ENCODE measurements around the gene ELK3. TPM values are rescaled to one million over a fixed set of nuclear protein-coding genes. Genes with fewer than 3 reads are reported as not detected.

The ELK3 gene
- total and polyA plus RNA-seq, 2 experiments from 2014 or later: 5.5 to 8.3 TPM

DNA sequence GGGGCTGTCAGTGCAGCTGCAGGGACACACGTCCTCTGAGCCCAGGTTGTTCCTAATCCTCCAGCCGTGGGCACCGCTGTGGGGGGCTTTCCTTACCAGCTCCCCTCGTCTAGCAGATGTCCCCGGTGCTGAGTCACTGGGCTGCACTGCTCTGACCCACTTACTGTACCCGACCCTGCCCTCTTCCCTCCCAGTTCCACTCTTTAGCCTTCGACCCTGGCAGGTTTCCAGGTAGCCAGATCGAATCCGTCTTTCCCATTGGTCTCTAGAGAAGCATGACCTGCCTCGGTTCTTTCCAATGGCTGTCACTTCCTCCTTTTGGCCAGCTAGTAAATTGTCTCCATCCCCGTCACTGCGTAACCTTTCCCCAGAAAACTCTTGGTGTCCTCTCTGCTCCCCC, 48.4 kb downstream of the ELK3 start:
- Histone ChIP-seq H3K79me2 (replicated peaks; ENCODE audit: insufficient read depth) (no peaks in the 10 kb centered on the region), H2AFZ (no peak overlapping the region), H3K36me3 (ENCODE audit: insufficient read depth) (no peaks in the 10 kb centered on the region), H3K4me2 (no peak overlapping the region), H3K9me2 (ENCODE audit: insufficient read depth) (no peaks in the 10 kb centered on the region), H3K4me3 (no peak overlapping the region), H4K20me1 (replicated peaks; ENCODE audit: insufficient read depth) (peaks cover 4% of the 10 kb centered on the region; the same call in 1 of the 2 replicates), H3K27ac (ENCODE audit: low read depth) (no peak overlapping the region), H3K27me3 (ENCODE audit: insufficient read depth) (no peaks in the 10 kb centered on the region), H3F3A (replicated peaks; ENCODE audit: low read depth) (no peaks in the 10 kb centered on the region), H3K4me1 (ENCODE audit: insufficient read depth) (no peaks in the 10 kb centered on the region)
- H3K9me3 Mint-ChIP-seq: no peaks in the 10 kb centered on the region
- peaks cover 4% of the 10 kb centered on the region for H3K4me1 Mint-ChIP-seq
- H3K36me3 Mint-ChIP-seq (ENCODE audit: low read depth): peaks cover 10% of the 10 kb centered on the region; the same call in 2 of the 3 replicates
- no peak overlapping the region for H3K4me3 Mint-ChIP-seq
- ATAC-seq: no peak
- TF ChIP-seq EZH2 (IDR thresholded peaks at IDR 0.05; ENCODE audit: low read depth, unreplicated experiment): no peak
- no peak for TF ChIP-seq STAT1 (IDR thresholded peaks at IDR 0.05; ENCODE audit: unreplicated experiment)
- TF ChIP-seq CREB1 (CRISPR knock-in tag; IDR thresholded peaks at IDR 0.05; ENCODE audit: low read depth): no peak
- no peak for TF ChIP-seq NANOG (IDR thresholded peaks at IDR 0.05; ENCODE audit: borderline replicate concordance)
- no peak for TF ChIP-seq EZH2phosphoT487 (IDR thresholded peaks at IDR 0.05; ENCODE audit: unreplicated experiment)
- no peak for TF ChIP-seq ZNF114 (CRISPR knock-in tag; IDR thresholded peaks at IDR 0.05)
- no peak for TF ChIP-seq ZNF331 (CRISPR knock-in tag; IDR thresholded peaks at IDR 0.05; ENCODE audit: low read depth)
- TF ChIP-seq, protein P1, sequence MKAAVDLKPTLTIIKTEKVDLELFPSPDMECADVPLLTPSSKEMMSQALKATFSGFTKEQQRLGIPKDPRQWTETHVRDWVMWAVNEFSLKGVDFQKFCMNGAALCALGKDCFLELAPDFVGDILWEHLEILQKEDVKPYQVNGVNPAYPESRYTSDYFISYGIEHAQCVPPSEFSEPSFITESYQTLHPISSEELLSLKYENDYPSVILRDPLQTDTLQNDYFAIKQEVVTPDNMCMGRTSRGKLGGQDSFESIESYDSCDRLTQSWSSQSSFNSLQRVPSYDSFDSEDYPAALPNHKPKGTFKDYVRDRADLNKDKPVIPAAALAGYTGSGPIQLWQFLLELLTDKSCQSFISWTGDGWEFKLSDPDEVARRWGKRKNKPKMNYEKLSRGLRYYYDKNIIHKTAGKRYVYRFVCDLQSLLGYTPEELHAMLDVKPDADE (IDR thresholded peaks at IDR 0.05): no peak
- TF ChIP-seq, protein P2, sequence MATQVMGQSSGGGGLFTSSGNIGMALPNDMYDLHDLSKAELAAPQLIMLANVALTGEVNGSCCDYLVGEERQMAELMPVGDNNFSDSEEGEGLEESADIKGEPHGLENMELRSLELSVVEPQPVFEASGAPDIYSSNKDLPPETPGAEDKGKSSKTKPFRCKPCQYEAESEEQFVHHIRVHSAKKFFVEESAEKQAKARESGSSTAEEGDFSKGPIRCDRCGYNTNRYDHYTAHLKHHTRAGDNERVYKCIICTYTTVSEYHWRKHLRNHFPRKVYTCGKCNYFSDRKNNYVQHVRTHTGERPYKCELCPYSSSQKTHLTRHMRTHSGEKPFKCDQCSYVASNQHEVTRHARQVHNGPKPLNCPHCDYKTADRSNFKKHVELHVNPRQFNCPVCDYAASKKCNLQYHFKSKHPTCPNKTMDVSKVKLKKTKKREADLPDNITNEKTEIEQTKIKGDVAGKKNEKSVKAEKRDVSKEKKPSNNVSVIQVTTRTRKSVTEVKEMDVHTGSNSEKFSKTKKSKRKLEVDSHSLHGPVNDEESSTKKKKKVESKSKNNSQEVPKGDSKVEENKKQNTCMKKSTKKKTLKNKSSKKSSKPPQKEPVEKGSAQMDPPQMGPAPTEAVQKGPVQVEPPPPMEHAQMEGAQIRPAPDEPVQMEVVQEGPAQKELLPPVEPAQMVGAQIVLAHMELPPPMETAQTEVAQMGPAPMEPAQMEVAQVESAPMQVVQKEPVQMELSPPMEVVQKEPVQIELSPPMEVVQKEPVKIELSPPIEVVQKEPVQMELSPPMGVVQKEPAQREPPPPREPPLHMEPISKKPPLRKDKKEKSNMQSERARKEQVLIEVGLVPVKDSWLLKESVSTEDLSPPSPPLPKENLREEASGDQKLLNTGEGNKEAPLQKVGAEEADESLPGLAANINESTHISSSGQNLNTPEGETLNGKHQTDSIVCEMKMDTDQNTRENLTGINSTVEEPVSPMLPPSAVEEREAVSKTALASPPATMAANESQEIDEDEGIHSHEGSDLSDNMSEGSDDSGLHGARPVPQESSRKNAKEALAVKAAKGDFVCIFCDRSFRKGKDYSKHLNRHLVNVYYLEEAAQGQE (IDR thresholded peaks at IDR 0.05; ENCODE audit: unreplicated experiment): no peak
- TF ChIP-seq JUNB (IDR thresholded peaks at IDR 0.05; ENCODE audit: unreplicated experiment): no peak
- TF ChIP-seq, protein P3, sequence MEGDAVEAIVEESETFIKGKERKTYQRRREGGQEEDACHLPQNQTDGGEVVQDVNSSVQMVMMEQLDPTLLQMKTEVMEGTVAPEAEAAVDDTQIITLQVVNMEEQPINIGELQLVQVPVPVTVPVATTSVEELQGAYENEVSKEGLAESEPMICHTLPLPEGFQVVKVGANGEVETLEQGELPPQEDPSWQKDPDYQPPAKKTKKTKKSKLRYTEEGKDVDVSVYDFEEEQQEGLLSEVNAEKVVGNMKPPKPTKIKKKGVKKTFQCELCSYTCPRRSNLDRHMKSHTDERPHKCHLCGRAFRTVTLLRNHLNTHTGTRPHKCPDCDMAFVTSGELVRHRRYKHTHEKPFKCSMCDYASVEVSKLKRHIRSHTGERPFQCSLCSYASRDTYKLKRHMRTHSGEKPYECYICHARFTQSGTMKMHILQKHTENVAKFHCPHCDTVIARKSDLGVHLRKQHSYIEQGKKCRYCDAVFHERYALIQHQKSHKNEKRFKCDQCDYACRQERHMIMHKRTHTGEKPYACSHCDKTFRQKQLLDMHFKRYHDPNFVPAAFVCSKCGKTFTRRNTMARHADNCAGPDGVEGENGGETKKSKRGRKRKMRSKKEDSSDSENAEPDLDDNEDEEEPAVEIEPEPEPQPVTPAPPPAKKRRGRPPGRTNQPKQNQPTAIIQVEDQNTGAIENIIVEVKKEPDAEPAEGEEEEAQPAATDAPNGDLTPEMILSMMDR (conservative IDR thresholded peaks at IDR 0.05; ENCODE audit: low read depth in 2 of 2): no peak
- TF ChIP-seq POLR2AphosphoS5 (IDR thresholded peaks at IDR 0.05; ENCODE audit: low read depth): no peak
- TF ChIP-seq, protein P4, sequence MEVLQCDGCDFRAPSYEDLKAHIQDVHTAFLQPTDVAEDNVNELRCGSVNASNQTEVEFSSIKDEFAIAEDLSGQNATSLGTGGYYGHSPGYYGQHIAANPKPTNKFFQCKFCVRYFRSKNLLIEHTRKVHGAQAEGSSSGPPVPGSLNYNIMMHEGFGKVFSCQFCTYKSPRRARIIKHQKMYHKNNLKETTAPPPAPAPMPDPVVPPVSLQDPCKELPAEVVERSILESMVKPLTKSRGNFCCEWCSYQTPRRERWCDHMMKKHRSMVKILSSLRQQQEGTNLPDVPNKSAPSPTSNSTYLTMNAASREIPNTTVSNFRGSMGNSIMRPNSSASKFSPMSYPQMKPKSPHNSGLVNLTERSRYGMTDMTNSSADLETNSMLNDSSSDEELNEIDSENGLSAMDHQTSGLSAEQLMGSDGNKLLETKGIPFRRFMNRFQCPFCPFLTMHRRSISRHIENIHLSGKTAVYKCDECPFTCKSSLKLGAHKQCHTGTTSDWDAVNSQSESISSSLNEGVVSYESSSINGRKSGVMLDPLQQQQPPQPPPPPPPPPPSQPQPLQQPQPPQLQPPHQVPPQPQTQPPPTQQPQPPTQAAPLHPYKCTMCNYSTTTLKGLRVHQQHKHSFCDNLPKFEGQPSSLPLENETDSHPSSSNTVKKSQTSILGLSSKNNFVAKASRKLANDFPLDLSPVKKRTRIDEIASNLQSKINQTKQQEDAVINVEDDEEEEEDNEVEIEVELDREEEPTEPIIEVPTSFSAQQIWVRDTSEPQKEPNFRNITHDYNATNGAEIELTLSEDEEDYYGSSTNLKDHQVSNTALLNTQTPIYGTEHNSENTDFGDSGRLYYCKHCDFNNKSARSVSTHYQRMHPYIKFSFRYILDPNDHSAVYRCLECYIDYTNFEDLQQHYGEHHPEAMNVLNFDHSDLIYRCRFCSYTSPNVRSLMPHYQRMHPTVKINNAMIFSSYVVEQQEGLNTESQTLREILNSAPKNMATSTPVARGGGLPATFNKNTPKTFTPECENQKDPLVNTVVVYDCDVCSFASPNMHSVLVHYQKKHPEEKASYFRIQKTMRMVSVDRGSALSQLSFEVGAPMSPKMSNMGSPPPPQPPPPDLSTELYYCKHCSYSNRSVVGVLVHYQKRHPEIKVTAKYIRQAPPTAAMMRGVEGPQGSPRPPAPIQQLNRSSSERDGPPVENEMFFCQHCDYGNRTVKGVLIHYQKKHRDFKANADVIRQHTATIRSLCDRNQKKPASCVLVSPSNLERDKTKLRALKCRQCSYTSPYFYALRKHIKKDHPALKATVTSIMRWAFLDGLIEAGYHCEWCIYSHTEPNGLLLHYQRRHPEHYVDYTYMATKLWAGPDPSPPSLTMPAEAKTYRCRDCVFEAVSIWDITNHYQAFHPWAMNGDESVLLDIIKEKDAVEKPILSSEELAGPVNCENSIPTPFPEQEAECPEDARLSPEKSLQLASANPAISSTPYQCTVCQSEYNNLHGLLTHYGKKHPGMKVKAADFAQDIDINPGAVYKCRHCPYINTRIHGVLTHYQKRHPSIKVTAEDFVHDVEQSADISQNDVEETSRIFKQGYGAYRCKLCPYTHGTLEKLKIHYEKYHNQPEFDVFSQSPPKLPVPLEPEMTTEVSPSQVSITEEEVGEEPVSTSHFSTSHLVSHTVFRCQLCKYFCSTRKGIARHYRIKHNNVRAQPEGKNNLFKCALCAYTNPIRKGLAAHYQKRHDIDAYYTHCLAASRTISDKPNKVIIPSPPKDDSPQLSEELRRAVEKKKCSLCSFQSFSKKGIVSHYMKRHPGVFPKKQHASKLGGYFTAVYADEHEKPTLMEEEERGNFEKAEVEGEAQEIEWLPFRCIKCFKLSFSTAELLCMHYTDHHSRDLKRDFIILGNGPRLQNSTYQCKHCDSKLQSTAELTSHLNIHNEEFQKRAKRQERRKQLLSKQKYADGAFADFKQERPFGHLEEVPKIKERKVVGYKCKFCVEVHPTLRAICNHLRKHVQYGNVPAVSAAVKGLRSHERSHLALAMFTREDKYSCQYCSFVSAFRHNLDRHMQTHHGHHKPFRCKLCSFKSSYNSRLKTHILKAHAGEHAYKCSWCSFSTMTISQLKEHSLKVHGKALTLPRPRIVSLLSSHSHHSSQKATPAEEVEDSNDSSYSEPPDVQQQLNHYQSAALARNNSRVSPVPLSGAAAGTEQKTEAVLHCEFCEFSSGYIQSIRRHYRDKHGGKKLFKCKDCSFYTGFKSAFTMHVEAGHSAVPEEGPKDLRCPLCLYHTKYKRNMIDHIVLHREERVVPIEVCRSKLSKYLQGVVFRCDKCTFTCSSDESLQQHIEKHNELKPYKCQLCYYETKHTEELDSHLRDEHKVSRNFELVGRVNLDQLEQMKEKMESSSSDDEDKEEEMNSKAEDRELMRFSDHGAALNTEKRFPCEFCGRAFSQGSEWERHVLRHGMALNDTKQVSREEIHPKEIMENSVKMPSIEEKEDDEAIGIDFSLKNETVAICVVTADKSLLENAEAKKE (CRISPR knock-in tag; IDR thresholded peaks at IDR 0.05): no peak
- no peak overlapping the region for H3K27ac Mint-ChIP-seq
- DNase-seq (ENCODE audit: low spot score): no peak
- peaks cover 3% of the 10 kb centered on the region for H3K27me3 Mint-ChIP-seq (ENCODE audit: insufficient read depth, low read depth, poor library complexity)

Measured in GM23338 (cell line).